Vagina (tissue), 2 donors: ENCODE measurements around the gene JCAD.

Experiments used
- POLR2A ChIP-seq, 2 donors: fragments of 450-650 bp; IDR thresholded peaks; one replicate each; pipeline ENCODE4 v1.6.1; 2017; ENCODE audit warnings: antibody characterized with exemption in 2 of 2, mild to moderate bottlenecking in 2 of 2, moderate library complexity in 2 of 2
- POLR2AphosphoS5 ChIP-seq, 2 donors: sonication (generic); formaldehyde crosslinking; IDR thresholded peaks; one replicate each; pipeline ENCODE4 v1.9.0; 2017; ENCODE audit warnings: antibody characterized with exemption in 2 of 2, mild to moderate bottlenecking in 2 of 2, low read depth in 1 of 2; ENCODE audit not compliant: insufficient read depth in 1 of 2
- TF ChIP-seq, protein P1 (sequence below), 3 experiments: fragments of 450-650 bp in 2 of 3; fragments of 200-600 bp in 1 of 3; sonication (generic) in 1 of 3; IDR thresholded peaks; one replicate each; pipeline ENCODE4 v1.5.1; 2017 to 2019; ENCODE audit warnings: antibody characterized with exemption in 3 of 3, mild to moderate bottlenecking in 2 of 3, moderate library complexity in 2 of 3

DNA sequence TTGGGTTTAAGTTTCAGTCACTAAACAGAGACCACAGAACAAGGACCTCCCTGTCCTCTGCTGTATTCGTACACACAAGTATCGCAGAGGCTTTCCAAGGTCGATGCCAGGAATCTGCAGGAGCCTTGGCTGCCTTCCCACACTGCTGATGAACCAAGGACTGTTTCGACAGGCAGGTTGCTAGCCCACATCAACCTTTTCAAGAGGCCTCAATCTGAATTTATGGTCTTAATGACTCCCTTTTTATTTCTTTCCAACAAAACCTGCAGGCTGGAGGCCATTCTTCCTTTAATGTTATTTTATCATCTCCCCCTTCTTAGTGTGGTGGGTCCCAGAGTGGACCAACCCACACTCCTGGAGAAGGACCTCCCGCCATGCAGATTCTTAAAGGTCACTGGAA, 45.6 kb downstream of the JCAD start:
- TF ChIP-seq POLR2A (IDR thresholded peaks at IDR 0.05) (no peak), POLR2AphosphoS5 (IDR thresholded peaks at IDR 0.05; ENCODE audit: insufficient read depth in 1 of 2, low read depth in 1 of 2) (no peak)
- TF ChIP-seq, protein P1, sequence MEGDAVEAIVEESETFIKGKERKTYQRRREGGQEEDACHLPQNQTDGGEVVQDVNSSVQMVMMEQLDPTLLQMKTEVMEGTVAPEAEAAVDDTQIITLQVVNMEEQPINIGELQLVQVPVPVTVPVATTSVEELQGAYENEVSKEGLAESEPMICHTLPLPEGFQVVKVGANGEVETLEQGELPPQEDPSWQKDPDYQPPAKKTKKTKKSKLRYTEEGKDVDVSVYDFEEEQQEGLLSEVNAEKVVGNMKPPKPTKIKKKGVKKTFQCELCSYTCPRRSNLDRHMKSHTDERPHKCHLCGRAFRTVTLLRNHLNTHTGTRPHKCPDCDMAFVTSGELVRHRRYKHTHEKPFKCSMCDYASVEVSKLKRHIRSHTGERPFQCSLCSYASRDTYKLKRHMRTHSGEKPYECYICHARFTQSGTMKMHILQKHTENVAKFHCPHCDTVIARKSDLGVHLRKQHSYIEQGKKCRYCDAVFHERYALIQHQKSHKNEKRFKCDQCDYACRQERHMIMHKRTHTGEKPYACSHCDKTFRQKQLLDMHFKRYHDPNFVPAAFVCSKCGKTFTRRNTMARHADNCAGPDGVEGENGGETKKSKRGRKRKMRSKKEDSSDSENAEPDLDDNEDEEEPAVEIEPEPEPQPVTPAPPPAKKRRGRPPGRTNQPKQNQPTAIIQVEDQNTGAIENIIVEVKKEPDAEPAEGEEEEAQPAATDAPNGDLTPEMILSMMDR (IDR thresholded peaks at IDR 0.05): no peak
